Stimulated activated naive CD8-positive, alpha-beta T cell treated with anti-CD3 and anti-CD28 coated beads, Interleukin-15, Interleukin-2, amounts not matched to agents 100 ng/mL and 50 ng/mL, for 24 hours (primary cell): ENCODE measurements around the gene GRK7.
"Not testable (repeated sequence)": the region's sequence is repeated elsewhere in the genome, so short reads cannot be mapped to it uniquely, and the experiment has no call there.

Source experiments
- H3K27ac Mint-ChIP-seq: one replicate; pipeline ENCODE4 v1.8.0; 2021; ENCODE audit warnings: mild to moderate bottlenecking, mixed read lengths
- H3K27me3 Mint-ChIP-seq: one replicate; pipeline ENCODE4 v1.8.0; 2021; ENCODE audit warnings: mixed read lengths
- H3K36me3 Mint-ChIP-seq: one replicate; pipeline ENCODE4 v1.8.0; 2021; ENCODE audit warnings: low read depth, mixed read lengths
- H3K4me1 Mint-ChIP-seq: one replicate; pipeline ENCODE4 v1.8.0; 2021; ENCODE audit warnings: low read depth, mixed read lengths
- H3K4me3 Mint-ChIP-seq: one replicate; pipeline ENCODE4 v1.8.0; 2021; ENCODE audit warnings: mild to moderate bottlenecking, mixed read lengths
- H3K9me3 Mint-ChIP-seq: one replicate; pipeline ENCODE4 v1.8.0; 2021; ENCODE audit warnings: mixed read lengths

The GRK7 gene

GRCh38 chr3:141795741-141796080 lies 32.5 kb downstream of the GRK7 start:
- Mint-ChIP-seq H3K36me3 (no peaks in the 10 kb centered on the region), H3K27me3 (no peaks in the 10 kb centered on the region), H3K27ac (peak overlapping the region; percentile 99), H3K9me3 (no peaks in the 10 kb centered on the region), H3K4me3 (peak overlapping the region; percentile 84), H3K4me1 (peaks cover 54% of the 10 kb centered on the region)

DNA sequence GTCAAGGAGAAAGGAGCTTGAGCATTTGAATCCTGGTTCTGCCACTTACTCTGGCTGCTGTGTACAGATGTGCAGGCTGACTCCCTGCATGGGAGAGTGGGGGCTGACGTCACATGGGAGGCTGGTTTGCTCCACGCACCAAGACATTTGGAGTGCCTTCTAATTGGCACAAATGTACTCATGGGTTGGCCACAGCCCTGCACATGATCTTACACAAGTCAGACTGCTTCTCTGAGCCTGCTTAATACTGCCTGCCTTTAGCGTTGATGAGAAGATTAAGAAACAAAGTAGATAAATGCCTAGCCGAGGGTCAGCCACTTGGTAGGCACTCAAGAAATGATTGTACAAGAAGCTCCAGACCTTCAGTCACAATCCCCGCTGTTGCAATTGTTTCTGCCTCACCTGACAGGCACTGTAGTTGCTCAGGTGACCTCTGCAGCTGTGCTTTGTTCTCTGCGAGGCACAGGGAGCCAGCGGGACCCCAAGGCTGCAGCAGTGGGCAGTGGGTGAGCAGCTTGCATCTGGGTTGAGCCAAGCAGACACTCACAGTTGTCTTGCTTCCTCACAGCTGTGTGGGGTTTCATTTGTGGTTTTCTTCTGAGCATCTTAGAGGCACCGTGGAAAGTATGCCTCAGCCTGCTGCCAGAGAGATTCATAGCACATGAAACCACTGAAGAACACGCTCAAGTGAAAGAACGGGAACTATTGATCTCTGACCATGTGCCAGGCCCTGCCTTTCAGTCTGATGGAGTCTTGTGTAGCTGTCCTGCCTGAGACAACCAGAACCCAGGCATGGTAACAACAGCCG lies 33.1 kb downstream of the GRK7 start:
- H3K4me3 Mint-ChIP-seq: peak overlapping the region; percentile 84
- H3K27me3 Mint-ChIP-seq: no peaks in the 10 kb centered on the region
- H3K27ac Mint-ChIP-seq: peak overlapping the region; percentile 99
- no peaks in the 10 kb centered on the region for H3K36me3 Mint-ChIP-seq
- H3K4me1 Mint-ChIP-seq: peaks cover 54% of the 10 kb centered on the region
- no peaks in the 10 kb centered on the region for H3K9me3 Mint-ChIP-seq

- Mint-ChIP-seq H3K27me3 (no peaks in the 10 kb centered on the region), H3K4me3 (peak overlapping the region; percentile 84), H3K4me1 (peaks cover 54% of the 10 kb centered on the region), H3K27ac (peak overlapping the region; percentile 99), H3K36me3 (no peaks in the 10 kb centered on the region), H3K9me3 (no peaks in the 10 kb centered on the region)
These were observed 33.9 kb downstream of the GRK7 start for GRCh38 chr3:141796889-141797781.

- Mint-ChIP-seq H3K4me1 (peaks cover 54% of the 10 kb centered on the region), H3K27me3 (no peaks in the 10 kb centered on the region), H3K27ac (peak overlapping the region; percentile 99), H3K4me3 (peak overlapping the region; percentile 84), H3K36me3 (no peaks in the 10 kb centered on the region), H3K9me3 (no peaks in the 10 kb centered on the region)
These were observed 34.7 kb downstream of the GRK7 start for GRCh38 chr3:141797819-141798447.

DNA sequence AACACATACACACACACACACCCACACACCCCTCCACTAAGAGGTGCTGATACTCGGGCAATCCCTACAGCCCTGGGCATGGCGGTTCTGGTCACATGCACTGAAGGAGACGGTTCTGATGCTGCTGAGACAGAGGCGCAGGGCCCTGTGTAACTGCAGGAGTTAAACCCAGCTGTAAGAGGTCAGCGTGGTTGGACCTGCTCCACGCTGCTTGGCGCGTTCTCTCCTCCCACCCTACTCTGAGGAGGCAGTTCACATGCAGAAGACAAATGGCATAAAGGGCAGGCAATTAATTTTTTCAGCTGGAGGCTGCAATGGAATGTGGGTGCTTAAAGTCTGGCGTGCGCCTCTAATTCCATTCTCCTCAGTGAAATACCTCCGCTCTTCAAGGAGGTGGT lies 35.2 kb downstream of the GRK7 start:
- Mint-ChIP-seq H3K36me3 (no peaks in the 10 kb centered on the region), H3K9me3 (no peaks in the 10 kb centered on the region), H3K27ac (peak overlapping the region; percentile 99), H3K27me3 (no peaks in the 10 kb centered on the region), H3K4me1 (peaks cover 54% of the 10 kb centered on the region), H3K4me3 (peak overlapping the region; percentile 84)

DNA sequence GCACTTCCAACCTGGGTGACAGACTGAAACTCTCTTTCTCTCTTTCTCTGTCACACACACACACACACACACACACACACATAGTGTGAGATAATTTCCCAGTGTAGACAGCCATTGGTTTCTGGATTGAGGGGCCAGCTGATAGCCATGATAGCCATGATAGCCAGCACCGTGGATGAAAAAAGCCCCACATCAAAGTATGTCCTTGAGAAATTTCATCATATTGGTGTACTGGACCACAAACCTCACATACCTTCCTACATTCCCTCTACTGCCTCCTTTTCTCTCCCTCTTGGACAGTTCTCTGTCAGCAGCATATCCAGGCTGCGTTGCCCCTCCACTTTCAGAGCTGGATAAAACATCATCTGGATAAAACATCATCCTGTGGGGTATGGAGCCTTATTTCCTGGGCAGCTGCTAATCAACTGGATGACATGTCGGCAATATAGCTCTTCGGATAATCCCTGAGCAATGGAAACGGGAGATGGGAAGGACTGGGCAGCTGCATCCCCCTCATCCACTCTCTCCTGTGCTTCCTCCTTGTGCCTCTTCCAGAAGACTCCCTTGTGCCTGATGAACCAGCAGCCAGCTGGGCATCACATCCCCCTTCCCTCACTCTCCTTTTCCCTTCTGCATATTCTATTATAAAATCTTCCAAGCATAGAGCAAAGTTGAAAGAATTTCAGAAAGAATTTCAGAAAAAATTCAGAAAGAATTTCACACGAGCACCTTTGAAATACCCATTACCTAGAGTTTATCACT lies 39.3 kb downstream of the GRK7 start:
- Mint-ChIP-seq H3K4me1 (peaks cover 17% of the 10 kb centered on the region), H3K4me3 (no peak overlapping the region), H3K36me3 (no peaks in the 10 kb centered on the region), H3K27ac (no peak overlapping the region), H3K9me3 (no peaks in the 10 kb centered on the region), H3K27me3 (no peaks in the 10 kb centered on the region)

GRCh38 chr3:141803538-141803937 lies 40.3 kb downstream of the GRK7 start:
- H3K4me3 Mint-ChIP-seq, H3K27ac Mint-ChIP-seq, H3K9me3 Mint-ChIP-seq, H3K36me3 Mint-ChIP-seq, H3K27me3 Mint-ChIP-seq, H3K4me1 Mint-ChIP-seq: not testable (repeated sequence)

DNA sequence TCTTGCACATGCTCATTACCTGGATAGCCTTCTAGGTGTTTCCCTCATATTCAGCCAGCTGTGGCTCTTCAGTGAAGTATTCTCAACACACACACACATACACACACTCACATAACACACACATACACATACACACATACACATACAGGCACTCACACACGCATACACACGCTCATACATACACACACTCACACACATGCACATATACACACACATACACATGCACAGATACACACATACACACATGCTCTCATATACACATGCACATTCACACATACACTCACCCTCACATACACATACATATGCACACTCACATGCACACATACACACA lies 41.2 kb downstream of the GRK7 start:
- no peak overlapping the region for H3K4me3 Mint-ChIP-seq
- H3K4me1 Mint-ChIP-seq: no peaks in the 10 kb centered on the region
- no peaks in the 10 kb centered on the region for H3K9me3 Mint-ChIP-seq
- H3K27ac Mint-ChIP-seq: no peak overlapping the region
- H3K36me3 Mint-ChIP-seq: no peaks in the 10 kb centered on the region
- H3K27me3 Mint-ChIP-seq: no peaks in the 10 kb centered on the region

DNA sequence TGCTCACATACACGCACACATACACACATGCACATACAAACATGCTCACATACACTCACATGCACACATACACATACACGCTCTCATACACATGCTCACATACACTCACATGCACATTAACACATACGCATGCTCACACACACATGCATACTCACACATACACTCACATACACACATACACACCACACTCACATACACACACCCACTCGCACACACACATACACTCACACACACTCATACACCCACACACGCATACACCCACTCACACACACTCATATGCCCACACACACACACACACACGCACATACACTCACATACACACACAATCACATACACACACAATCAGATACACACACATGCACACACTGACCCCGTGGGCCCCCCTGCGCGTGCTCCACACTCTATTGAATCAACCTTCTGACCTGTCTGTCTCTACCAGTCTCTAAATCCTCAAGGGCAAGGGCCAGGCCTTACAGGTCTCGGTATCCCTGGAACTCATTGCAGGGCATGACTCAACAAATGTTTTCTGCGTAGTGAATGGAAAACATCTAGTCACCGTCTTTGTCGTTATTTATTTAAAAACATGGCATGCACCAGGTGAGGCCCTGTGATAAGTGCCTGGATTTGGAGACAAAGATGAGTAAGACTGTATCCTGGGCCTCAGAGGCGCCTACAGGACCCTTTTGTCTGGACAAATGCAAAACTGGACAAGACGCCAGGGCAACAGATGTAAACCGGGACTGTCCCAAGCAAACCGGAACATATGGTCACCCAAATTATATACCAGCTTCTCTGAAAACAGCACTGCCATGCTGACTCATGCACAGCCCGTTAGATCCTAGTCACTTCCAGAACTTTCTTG lies 41.8 kb downstream of the GRK7 start:
- H3K4me1 Mint-ChIP-seq: no peaks in the 10 kb centered on the region
- H3K4me3 Mint-ChIP-seq: no peak overlapping the region
- H3K36me3 Mint-ChIP-seq: no peaks in the 10 kb centered on the region
- no peaks in the 10 kb centered on the region for H3K27me3 Mint-ChIP-seq
- H3K27ac Mint-ChIP-seq: no peak overlapping the region
- H3K9me3 Mint-ChIP-seq: no peaks in the 10 kb centered on the region

DNA sequence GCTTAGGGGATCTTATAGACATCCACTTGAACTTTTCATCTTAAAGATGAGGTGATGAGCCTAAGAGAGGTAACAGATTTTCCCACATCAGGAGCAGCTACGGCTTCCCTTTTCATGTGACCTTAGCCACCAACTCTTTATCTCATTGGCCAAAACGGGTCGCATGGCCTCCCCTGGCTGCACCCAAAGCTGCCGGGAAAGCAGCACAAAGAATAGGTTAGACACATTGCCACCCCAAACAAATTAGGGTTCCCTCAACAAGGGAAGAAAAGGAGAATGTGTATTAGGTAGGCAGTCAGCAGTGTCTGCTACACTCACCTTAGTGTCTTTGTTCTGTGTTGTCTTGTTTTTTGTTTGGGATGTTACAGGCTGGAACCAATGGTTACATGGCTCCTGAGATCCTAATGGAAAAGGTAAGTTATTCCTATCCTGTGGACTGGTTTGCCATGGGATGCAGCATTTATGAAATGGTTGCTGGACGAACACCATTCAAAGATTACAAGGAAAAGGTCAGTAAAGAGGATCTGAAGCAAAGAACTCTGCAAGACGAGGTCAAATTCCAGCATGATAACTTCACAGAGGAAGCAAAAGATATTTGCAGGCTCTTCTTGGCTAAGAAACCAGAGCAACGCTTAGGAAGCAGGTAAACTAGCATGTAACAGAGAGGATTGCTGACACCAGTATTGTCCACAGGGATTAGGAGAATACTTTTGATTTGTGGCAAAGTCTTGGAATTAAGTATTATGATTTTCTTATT lies 44.2 kb downstream of the GRK7 start:
- Mint-ChIP-seq H3K4me3 (no peak overlapping the region), H3K4me1 (no peaks in the 10 kb centered on the region), H3K27ac (no peak overlapping the region), H3K9me3 (no peaks in the 10 kb centered on the region), H3K36me3 (no peaks in the 10 kb centered on the region), H3K27me3 (no peaks in the 10 kb centered on the region)

DNA sequence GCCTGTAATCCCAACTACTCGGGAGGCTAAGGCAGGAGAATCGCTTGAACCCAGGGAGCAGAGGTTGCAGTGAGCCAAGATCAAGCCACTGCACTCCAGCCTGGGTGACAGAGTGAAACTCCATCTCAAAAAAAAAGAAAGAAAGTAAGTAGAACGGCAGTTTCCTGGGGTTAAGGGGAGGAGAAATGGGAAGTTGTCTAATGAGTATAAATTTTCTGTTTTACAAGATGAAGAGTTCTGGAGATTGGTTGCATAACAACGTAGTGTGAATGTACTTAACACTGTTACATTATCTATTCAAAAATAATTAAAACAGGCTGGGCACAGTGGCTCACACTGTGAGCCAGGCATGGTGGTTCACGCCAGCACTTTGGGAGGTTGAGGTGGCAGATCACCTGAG lies 45.4 kb downstream of the GRK7 start:
- no peaks in the 10 kb centered on the region for H3K9me3 Mint-ChIP-seq
- H3K36me3 Mint-ChIP-seq: no peaks in the 10 kb centered on the region
- H3K4me3 Mint-ChIP-seq: no peak overlapping the region
- no peaks in the 10 kb centered on the region for H3K4me1 Mint-ChIP-seq
- no peaks in the 10 kb centered on the region for H3K27me3 Mint-ChIP-seq
- no peak overlapping the region for H3K27ac Mint-ChIP-seq

DNA sequence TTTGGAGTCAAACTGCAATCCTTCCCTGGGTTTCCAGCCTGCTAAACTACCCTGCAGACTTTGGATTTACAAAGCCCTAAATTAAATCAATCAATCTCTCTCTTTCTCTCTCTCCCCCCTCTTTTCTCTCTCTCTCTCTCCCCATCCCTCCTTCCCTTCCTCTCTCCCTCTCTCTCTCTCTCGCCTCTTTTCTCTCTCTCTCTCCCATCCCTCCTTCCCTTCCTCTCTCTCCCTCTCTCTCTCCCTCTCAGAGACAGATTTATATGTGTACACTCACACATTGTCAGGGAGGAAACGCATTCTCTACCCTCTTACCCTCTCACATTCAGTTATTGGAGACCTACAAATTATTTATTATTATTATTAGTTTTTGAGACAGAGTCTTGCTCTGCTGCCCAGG lies 47.0 kb downstream of the GRK7 start:
- Mint-ChIP-seq H3K4me1 (no peaks in the 10 kb centered on the region), H3K9me3 (no peaks in the 10 kb centered on the region), H3K4me3 (no peak overlapping the region), H3K36me3 (no peaks in the 10 kb centered on the region), H3K27ac (no peak overlapping the region), H3K27me3 (peaks cover 1% of the 10 kb centered on the region)

GRCh38 chr3:141811348-141811747 lies 48.1 kb downstream of the GRK7 start:
- H3K36me3 Mint-ChIP-seq: no peaks in the 10 kb centered on the region
- H3K27ac Mint-ChIP-seq: no peak overlapping the region
- H3K4me1 Mint-ChIP-seq: no peaks in the 10 kb centered on the region
- peaks cover 4% of the 10 kb centered on the region for H3K9me3 Mint-ChIP-seq
- no peak overlapping the region for H3K4me3 Mint-ChIP-seq
- peaks cover 9% of the 10 kb centered on the region for H3K27me3 Mint-ChIP-seq
